OCI-LY3 (cell line): ENCODE data around the gene YTHDC1.

Experiments used
- CTCF ChIP-seq: fragments of 200-600, 300-600 bp; sonication (generic); IDR thresholded peaks from 2 replicates; pipeline ENCODE4 v1.5.1; 2014; ENCODE audit warnings: antibody characterized with exemption, low read length, low read depth
- EZH2phosphoT487 ChIP-seq: fragments of 200-600 bp; shearing (Covaris generic); IDR thresholded peaks from 2 replicates; pipeline ENCODE4 v1.6.1; 2018; ENCODE audit warnings: antibody characterized with exemption, mixed run types, low read depth

DNA sequence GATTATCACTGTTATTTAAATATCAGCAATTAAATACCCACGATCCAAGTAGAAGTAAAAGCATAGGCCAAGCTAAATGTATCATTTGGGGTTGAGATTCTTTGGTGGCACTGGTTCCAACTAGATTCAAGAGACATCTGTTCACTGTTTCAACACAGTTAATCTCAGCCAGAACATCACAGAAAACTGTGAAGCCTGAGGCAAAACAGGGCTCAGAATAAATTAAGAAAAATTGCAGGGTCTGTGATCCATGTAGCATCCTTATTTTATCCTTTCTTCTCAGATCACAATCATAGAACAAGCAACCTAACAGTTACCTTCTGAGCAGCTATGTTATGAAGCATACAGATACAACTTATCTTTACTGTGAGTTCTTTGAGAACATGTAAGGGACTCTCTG is 23.7 kb downstream of the YTHDC1 start:
- TF ChIP-seq CTCF: no peak
- no peak for TF ChIP-seq EZH2phosphoT487
